GM12878 (cell line): ENCODE results near the gene ADAMTS4. TPM values are rescaled to one million over a fixed set of nuclear protein-coding genes. Genes with fewer than 3 reads are reported as not detected.

ENCODE experiments used
- microRNA-seq: library from miRNA; unstranded; fragments of <30 nt; microRNA quantifications from one replicate; pipeline ENCODE4, GENCODE V29; 2018
- polyA plus RNA-seq, 11 experiments: library from polyadenylated mRNA; depleted of rRNA in 4 of 11; unstranded in 6 of 11; stranded (reverse) in 5 of 11; fragments of >200 nt; fragmentation: Nextera tagmentation in 4 of 11; fragmentation: Illumina TruSeq in 1 of 11; extraction: Ambion mirVana in 4 of 11; extraction: Trizol in 1 of 11; gene quantifications; 1 replicate in 1 of 11; 2 replicates in 10 of 11; pipeline versions ENCODE4 v1.2.1 to v1.2.3, GENCODE V29; 2011 to 2016; ENCODE audit warnings: inconsistent platforms in 2 of 11, missing spikeins in 2 of 11, low read depth in 1 of 11
- small RNA-seq: library from RNA; depleted of rRNA; stranded (forward); fragments of <200 nt; gene quantifications from one replicate; pipeline ENCODE3, GENCODE V24; 2014
- total RNA-seq, 4 experiments: library from RNA; depleted of rRNA in 3 of 4; stranded (reverse); fragments of >200 nt in 3 of 4; fragmentation: Illumina TruSeq in 1 of 4; extraction: Trizol in 1 of 4; gene quantifications; 2 replicates each; pipeline versions ENCODE4 v1.2.1 to v1.2.3, GENCODE V29; 2013 to 2021

Gene ADAMTS4
- total and polyA plus RNA-seq, 10 of the 15 experiments (the other 5 are each of a cell fraction or from before 2014, with no cell fraction given): 0.01 to 0.13 (median 0.05) TPM; not detected in 2

Small RNAs within 50 kb of the gene (microRNA-seq; reads per million reads assigned to microRNA genes)
- gene MIR5187: not detected

Small RNAs within 50 kb of the gene (small RNA-seq; reads per million reads assigned to genes)
- not detected for gene RF01225

Other genes starting within 250 kb of the ADAMTS4 start
Only the 7 nearest of the 23 such genes appear.
- 21.1 and 28.1 TPM in 2 replicates for gene PPOX, start 32.6 kb downstream of the ADAMTS4 start, total RNA-seq (2014; rRNA removed)
- 10.9 and 12.5 TPM in 2 replicates for gene PPOX, start 32.6 kb downstream of the ADAMTS4 start, total RNA-seq (2014; rRNA removed; fragmentation: Illumina TruSeq; extraction: Trizol)
- gene PPOX, start 32.6 kb downstream of the ADAMTS4 start, total RNA-seq (2021): 19.7 and 20.0 TPM in 2 replicates
- gene PPOX, start 32.6 kb downstream of the ADAMTS4 start, polyA plus RNA-seq (2011; rRNA removed): 12.4 and 20.5 TPM in 2 replicates
- gene PPOX, start 32.6 kb downstream of the ADAMTS4 start, polyA plus RNA-seq (2014; fragmentation: Illumina TruSeq; extraction: Trizol): 9.8 and 11.3 TPM in 2 replicates
- gene PPOX, start 32.6 kb downstream of the ADAMTS4 start, polyA plus RNA-seq (2014; fragmentation: Nextera tagmentation; extraction: Ambion mirVana): 10 to 100 TPM in 1 of 2 experiments, 1 to 10 TPM in 1; 8.9 to 16.3 TPM
- gene PPOX, start 32.6 kb downstream of the ADAMTS4 start, polyA plus RNA-seq (2014; rRNA removed): 20.6 and 21.4 TPM in 2 replicates
- 10 to 100 TPM; 25.2 to 31.5 TPM for gene PPOX, start 32.6 kb downstream of the ADAMTS4 start, polyA plus RNA-seq (2016; fragmentation: Nextera tagmentation; extraction: Ambion mirVana)
- 44.7 and 48.4 TPM in 2 replicates for gene B4GALT3, start 21.5 kb downstream of the ADAMTS4 start, total RNA-seq (2014; rRNA removed)
- gene B4GALT3, start 21.5 kb downstream of the ADAMTS4 start, total RNA-seq (2014; rRNA removed; fragmentation: Illumina TruSeq; extraction: Trizol): 27.7 and 30.1 TPM in 2 replicates
- gene B4GALT3, start 21.5 kb downstream of the ADAMTS4 start, total RNA-seq (2021): 36.5 and 40.2 TPM in 2 replicates
- gene B4GALT3, start 21.5 kb downstream of the ADAMTS4 start, polyA plus RNA-seq (2011; rRNA removed): 13.4 and 28.8 TPM in 2 replicates
- gene B4GALT3, start 21.5 kb downstream of the ADAMTS4 start, polyA plus RNA-seq (2014; fragmentation: Illumina TruSeq; extraction: Trizol): 31.5 and 45.1 TPM in 2 replicates
- 10 to 100 TPM; 27.1 to 39.7 TPM for gene B4GALT3, start 21.5 kb downstream of the ADAMTS4 start, polyA plus RNA-seq (2014; fragmentation: Nextera tagmentation; extraction: Ambion mirVana)
- 57.6 and 62.3 TPM in 2 replicates for gene B4GALT3, start 21.5 kb downstream of the ADAMTS4 start, polyA plus RNA-seq (2014; rRNA removed)
- 10 to 100 TPM; 45.8 to 58.9 TPM for gene B4GALT3, start 21.5 kb downstream of the ADAMTS4 start, polyA plus RNA-seq (2016; fragmentation: Nextera tagmentation; extraction: Ambion mirVana)
- 160 and 182 TPM in 2 replicates for gene NDUFS2, start 3.3 kb upstream of the ADAMTS4 start, total RNA-seq (2014; rRNA removed)
- 135 and 136 TPM in 2 replicates for gene NDUFS2, start 3.3 kb upstream of the ADAMTS4 start, total RNA-seq (2014; rRNA removed; fragmentation: Illumina TruSeq; extraction: Trizol)
- gene NDUFS2, start 3.3 kb upstream of the ADAMTS4 start, total RNA-seq (2021): 78.7 and 79.9 TPM in 2 replicates
- 154 and 186 TPM in 2 replicates for gene NDUFS2, start 3.3 kb upstream of the ADAMTS4 start, polyA plus RNA-seq (2011; rRNA removed)
- 135 and 147 TPM in 2 replicates for gene NDUFS2, start 3.3 kb upstream of the ADAMTS4 start, polyA plus RNA-seq (2014; fragmentation: Illumina TruSeq; extraction: Trizol)
- gene NDUFS2, start 3.3 kb upstream of the ADAMTS4 start, polyA plus RNA-seq (2014; fragmentation: Nextera tagmentation; extraction: Ambion mirVana): 10 to 100 TPM; 66.5 to 93.9 TPM
- gene NDUFS2, start 3.3 kb upstream of the ADAMTS4 start, polyA plus RNA-seq (2014; rRNA removed): 186 and 190 TPM in 2 replicates
- gene NDUFS2, start 3.3 kb upstream of the ADAMTS4 start, polyA plus RNA-seq (2016; fragmentation: Nextera tagmentation; extraction: Ambion mirVana): 100 to 1,000 TPM; 203 to 215 TPM
- 0.45 TPM in 1 of 2 replicates, not detected in the other for gene FCER1G, start 16.2 kb upstream of the ADAMTS4 start, total RNA-seq (2014; rRNA removed)
- 0.40 and 0.92 TPM in 2 replicates for gene FCER1G, start 16.2 kb upstream of the ADAMTS4 start, total RNA-seq (2014; rRNA removed; fragmentation: Illumina TruSeq; extraction: Trizol)
- gene FCER1G, start 16.2 kb upstream of the ADAMTS4 start, total RNA-seq (2021): 0.56 and 1.2 TPM in 2 replicates
- gene FCER1G, start 16.2 kb upstream of the ADAMTS4 start, polyA plus RNA-seq (2011; rRNA removed): 1.1 and 1.4 TPM in 2 replicates
- gene FCER1G, start 16.2 kb upstream of the ADAMTS4 start, polyA plus RNA-seq (2014; fragmentation: Illumina TruSeq; extraction: Trizol): 1.5 and 1.6 TPM in 2 replicates
- 1 to 10 TPM; 1.1 to 1.3 TPM for gene FCER1G, start 16.2 kb upstream of the ADAMTS4 start, polyA plus RNA-seq (2014; fragmentation: Nextera tagmentation; extraction: Ambion mirVana)
- 0.88 and 1.9 TPM in 2 replicates for gene FCER1G, start 16.2 kb upstream of the ADAMTS4 start, polyA plus RNA-seq (2014; rRNA removed)
- gene FCER1G, start 16.2 kb upstream of the ADAMTS4 start, polyA plus RNA-seq (2016; fragmentation: Nextera tagmentation; extraction: Ambion mirVana): under 1 TPM; 0.48 to 0.71 TPM
- not detected in 2 replicates for gene APOA2, start 24.6 kb upstream of the ADAMTS4 start, total RNA-seq (2014; rRNA removed)
- not detected in 2 replicates for gene APOA2, start 24.6 kb upstream of the ADAMTS4 start, total RNA-seq (2014; rRNA removed; fragmentation: Illumina TruSeq; extraction: Trizol)
- gene APOA2, start 24.6 kb upstream of the ADAMTS4 start, total RNA-seq (2021): 1.9 and 2.4 TPM in 2 replicates
- gene APOA2, start 24.6 kb upstream of the ADAMTS4 start, polyA plus RNA-seq (2011; rRNA removed): not detected in 2 replicates
- gene APOA2, start 24.6 kb upstream of the ADAMTS4 start, polyA plus RNA-seq (2014; fragmentation: Illumina TruSeq; extraction: Trizol): not detected in 2 replicates
- gene APOA2, start 24.6 kb upstream of the ADAMTS4 start, polyA plus RNA-seq (2014; fragmentation: Nextera tagmentation; extraction: Ambion mirVana): not detected
- gene APOA2, start 24.6 kb upstream of the ADAMTS4 start, polyA plus RNA-seq (2014; rRNA removed): not detected in 2 replicates
- not detected for gene APOA2, start 24.6 kb upstream of the ADAMTS4 start, polyA plus RNA-seq (2016; fragmentation: Nextera tagmentation; extraction: Ambion mirVana)
- gene TOMM40L, start 27.0 kb upstream of the ADAMTS4 start, total RNA-seq (2014; rRNA removed): 16.6 and 17.5 TPM in 2 replicates
- 15.3 and 15.5 TPM in 2 replicates for gene TOMM40L, start 27.0 kb upstream of the ADAMTS4 start, total RNA-seq (2014; rRNA removed; fragmentation: Illumina TruSeq; extraction: Trizol)
- 18.1 and 21.6 TPM in 2 replicates for gene TOMM40L, start 27.0 kb upstream of the ADAMTS4 start, total RNA-seq (2021)
- 8.3 and 10.6 TPM in 2 replicates for gene TOMM40L, start 27.0 kb upstream of the ADAMTS4 start, polyA plus RNA-seq (2011; rRNA removed)
- 16.5 and 18.5 TPM in 2 replicates for gene TOMM40L, start 27.0 kb upstream of the ADAMTS4 start, polyA plus RNA-seq (2014; fragmentation: Illumina TruSeq; extraction: Trizol)
- gene TOMM40L, start 27.0 kb upstream of the ADAMTS4 start, polyA plus RNA-seq (2014; fragmentation: Nextera tagmentation; extraction: Ambion mirVana): 1 to 10 TPM; 5.9 to 10.0 TPM
- gene TOMM40L, start 27.0 kb upstream of the ADAMTS4 start, polyA plus RNA-seq (2014; rRNA removed): 18.6 and 21.1 TPM in 2 replicates
- gene TOMM40L, start 27.0 kb upstream of the ADAMTS4 start, polyA plus RNA-seq (2016; fragmentation: Nextera tagmentation; extraction: Ambion mirVana): 10 to 100 TPM; 12.5 to 16.0 TPM
- not detected in 2 replicates for gene NR1I3, start 39.1 kb upstream of the ADAMTS4 start, total RNA-seq (2014; rRNA removed)
- not detected in 2 replicates for gene NR1I3, start 39.1 kb upstream of the ADAMTS4 start, total RNA-seq (2014; rRNA removed; fragmentation: Illumina TruSeq; extraction: Trizol)
- not detected in 2 replicates for gene NR1I3, start 39.1 kb upstream of the ADAMTS4 start, total RNA-seq (2021)
- gene NR1I3, start 39.1 kb upstream of the ADAMTS4 start, polyA plus RNA-seq (2011; rRNA removed): not detected in 2 replicates
- gene NR1I3, start 39.1 kb upstream of the ADAMTS4 start, polyA plus RNA-seq (2014; fragmentation: Illumina TruSeq; extraction: Trizol): not detected in 2 replicates
- under 1 TPM in 1 of 2 experiments, not detected in 1; 0.24 TPM for gene NR1I3, start 39.1 kb upstream of the ADAMTS4 start, polyA plus RNA-seq (2014; fragmentation: Nextera tagmentation; extraction: Ambion mirVana)
- not detected in 2 replicates for gene NR1I3, start 39.1 kb upstream of the ADAMTS4 start, polyA plus RNA-seq (2014; rRNA removed)
- under 1 TPM; 0.13 to 0.52 TPM for gene NR1I3, start 39.1 kb upstream of the ADAMTS4 start, polyA plus RNA-seq (2016; fragmentation: Nextera tagmentation; extraction: Ambion mirVana)